ENCODE results near the gene STK4.

Gene STK4

DNA sequence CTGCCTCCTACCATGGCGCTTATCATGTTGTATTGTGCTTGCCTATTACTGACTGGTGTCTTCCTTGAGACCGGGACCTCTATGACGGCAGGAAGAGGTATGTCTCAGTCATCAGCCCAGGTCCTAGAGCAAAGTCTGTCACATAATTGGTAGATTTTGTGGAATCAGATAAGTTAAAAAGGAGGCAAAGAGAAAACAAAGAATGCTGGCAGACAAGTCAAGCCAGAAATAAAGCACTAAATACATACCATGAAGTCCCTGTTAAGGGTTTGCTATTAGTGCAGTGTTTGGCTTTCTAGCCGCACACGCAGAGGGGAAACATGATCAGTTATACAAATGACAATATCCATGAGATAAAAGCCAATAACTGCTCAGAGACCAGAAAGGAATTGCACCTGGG is 12.1 kb upstream of the STK4 start:
- DNase-seq (ENCODE audit: low read depth, low spot score) = no peak

DNA sequence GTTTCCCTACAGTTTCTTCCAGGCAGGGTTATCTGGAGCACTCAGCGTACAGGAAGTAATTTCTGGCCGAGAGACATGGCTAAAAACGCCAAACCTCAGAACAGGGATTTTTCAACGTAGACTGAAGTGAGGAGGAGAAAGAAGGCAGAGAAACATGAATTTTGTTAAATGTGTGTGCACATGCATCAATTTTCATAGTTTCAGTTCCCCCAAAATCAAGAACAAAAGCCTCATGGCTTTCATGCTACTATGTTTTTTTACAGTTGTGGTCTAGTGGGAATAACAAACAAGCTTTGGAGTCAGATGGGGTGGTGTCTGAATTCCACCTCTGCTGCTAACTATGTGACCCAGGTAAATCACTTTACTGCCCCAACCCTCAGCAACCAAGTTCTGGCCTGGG is 11.0 kb upstream of the STK4 start:
- DNase-seq (ENCODE audit: low read depth, low spot score) = no peak

DNA sequence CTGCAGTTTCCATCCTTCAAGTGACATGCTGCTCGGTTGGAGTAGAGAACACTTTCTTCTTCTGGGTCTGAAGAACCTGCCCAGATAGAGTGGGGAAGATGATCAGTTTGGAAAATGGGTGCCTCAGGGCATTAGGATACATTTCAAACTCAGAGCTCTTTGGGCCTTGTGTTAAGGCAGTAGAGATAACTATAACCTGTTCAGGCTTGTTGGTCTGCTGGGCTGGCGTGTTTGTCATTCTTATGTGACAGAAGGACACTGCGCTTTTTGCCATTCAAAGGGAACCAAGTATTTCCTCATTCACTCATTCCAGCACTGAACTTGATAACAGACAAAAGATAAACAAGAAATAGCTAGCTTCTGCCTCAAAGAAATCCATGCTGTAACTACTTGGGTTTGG is 9.9 kb upstream of the STK4 start:
- DNase-seq (ENCODE audit: low read depth, low spot score) = no peak

DNA sequence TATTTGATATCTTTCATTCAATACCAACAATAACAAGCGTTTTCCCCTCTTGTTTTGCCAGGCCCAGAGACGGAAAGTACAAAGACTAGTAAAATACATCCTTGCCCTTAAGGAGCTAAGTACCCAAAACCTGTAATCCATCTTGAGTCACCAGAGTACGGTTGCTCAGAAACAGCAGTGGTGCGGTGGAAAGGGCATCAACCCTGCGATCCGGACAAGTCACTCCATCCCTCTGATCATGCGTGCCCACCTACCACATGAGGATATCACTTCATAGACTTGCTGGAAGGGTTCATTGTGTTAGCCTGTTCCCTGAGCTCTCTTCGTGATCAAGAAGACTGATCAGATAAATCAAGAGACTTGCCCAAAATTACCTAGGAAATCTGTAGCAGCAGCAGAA is 8.0 kb upstream of the STK4 start:
- no peak for DNase-seq (ENCODE audit: low read depth, low spot score)

DNA sequence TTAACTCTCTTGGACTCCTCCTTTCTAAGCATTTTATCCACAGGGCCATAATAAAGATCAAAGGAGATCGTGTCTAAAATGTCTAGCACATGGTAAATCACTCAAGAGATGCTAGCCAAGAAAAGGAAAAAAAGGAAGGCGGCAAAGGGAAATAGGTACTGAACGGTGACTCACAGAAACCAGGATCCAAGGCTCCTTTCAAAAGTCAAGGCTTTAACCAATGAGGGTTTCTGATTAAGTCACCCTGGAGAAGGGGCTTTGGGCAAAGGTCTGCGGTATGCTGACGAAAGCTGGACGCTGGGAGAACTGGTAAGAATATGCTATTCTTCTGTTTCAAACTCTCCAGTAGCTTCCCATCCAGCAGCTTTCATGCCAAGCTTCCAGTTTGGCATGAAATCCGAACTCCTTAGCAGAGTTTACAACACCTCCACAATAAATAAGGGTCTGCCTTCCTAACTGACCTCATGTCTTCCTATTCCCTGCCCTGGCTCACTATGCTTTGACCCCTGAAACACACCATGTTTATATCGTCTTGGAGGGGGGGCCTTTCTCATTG is 7.2 kb upstream of the STK4 start:
- no peak for DNase-seq (ENCODE audit: low read depth, low spot score)

DNA sequence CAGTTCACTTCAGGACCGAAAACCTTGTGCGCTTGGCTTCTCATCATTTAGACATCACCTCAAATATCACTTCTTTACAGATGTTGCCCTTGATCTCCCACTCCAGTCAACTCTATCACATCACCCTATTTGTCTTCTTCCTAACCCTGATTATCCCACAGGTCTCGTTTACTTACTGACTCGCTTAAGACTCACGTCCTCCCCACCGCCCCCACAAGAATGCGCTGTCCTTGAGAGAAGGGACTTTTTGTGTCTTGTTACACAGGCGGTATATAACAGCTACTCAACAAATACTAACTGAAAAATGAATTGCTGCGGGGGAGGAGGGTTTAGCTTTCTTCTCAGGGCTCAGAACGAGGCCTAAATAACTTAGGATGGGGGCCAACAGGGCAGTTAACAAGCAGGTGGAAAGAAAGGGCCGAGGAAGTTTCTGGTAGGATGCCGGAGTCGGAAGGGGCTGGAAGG is 6.6 kb upstream of the STK4 start:
- no peak for DNase-seq (ENCODE audit: low read depth, low spot score)

DNA sequence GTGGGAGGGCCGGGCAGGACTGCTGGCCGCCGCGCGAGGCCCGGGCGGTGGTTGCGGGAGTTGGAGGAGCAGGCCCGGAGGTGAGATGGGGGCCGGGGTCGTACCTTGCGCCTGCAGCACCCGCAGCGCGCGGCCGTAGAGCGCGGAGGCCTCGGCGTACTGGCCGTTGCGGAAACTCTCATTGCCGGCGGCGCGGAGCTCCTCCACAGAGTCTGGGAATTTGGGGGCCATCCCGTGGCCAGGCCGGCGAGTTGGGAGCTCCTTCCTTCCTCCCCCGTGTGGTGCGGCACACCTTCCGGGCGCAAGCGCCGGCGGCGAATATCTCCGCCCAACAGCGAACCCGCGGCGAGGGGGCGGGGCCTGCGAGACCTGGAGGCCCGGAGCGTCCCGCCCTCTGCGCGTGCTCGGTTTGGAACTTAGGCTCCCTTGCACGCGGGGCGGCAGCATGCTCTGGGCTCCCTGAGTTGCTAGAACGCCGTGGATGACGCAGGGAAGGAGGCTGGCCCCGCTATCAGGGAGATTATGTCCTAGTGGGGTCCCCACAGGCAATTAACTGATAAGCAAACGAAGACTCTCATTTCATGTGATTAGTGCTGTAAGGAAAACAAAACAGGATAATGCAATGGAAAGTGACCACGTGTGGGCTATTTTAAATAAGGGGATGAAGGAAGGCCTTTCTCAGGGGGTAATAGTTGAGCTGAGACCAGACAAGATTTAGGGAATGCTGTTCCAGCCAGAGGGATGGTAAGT is 6.0 kb upstream of the STK4 start, which contains the start of gene TOMM34:
TSS of gene TOMM34 (minus strand) at position 295 of the 750 bp plus-strand sequence. CDS start at position 231, 64 bp downstream.
- DNase-seq (ENCODE audit: low read depth, low spot score) = peak; percentile 45

DNA sequence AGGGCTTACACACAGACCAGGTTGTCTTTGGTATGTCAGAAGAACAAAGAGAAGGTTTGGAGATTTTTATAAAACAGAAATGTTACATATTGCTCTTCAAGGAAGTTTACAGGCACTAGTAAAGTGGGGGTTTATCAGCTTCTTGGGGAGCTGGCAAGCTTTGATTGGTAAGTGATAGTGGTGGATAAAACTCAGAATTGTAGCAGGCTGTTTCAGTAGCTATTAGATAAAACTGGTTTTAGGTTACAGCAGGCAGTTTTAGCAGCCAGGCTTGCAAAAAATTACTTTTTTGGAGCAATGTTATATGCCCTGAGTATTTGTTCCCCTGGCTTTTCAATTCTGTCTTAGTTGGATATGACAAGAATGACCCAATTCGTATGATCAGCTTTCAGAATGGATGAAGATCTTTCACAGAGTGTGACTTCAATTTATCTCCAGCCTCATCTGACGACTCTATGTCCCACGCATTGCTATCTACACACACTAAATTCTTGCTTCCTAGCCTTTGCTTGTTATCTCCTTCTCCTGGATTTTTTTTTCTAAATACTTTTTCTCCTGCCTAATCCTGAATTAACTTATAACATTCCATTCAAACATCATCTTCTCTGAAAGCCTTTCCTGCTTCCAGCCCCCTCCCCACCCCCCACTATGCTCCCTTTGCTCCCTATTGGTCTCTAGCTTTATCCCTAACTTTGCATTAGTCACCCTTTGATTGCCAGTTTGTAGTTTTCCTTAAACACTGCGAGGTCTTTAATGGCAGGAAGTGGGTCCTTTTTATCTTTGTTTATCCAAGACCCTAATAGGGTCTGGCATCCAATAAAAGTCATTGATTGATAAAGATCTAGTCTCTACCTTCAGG is 5.1 kb upstream of the STK4 start:
- DNase-seq (ENCODE audit: low read depth, low spot score) = no peak

DNA sequence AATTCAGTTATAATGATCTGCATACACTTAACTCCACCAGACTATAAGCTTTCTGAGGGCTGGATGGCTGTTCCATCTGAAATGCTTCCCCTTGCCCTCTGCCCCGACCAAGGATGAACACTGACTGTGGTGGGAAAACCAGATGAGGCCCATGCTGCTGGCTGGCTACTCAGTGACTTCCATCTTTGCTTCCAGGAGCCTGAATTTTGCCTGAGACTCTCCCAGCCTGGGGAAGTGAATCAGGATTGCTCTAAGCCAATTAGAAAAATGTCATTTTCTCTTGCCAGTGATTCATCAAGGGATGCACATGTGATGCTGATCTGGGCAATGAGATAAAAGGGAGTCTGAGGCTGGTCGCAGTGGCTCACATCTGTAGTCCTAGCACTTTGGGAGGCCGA is 4.4 kb upstream of the STK4 start:
- no peak for DNase-seq (ENCODE audit: low read depth, low spot score)

DNA sequence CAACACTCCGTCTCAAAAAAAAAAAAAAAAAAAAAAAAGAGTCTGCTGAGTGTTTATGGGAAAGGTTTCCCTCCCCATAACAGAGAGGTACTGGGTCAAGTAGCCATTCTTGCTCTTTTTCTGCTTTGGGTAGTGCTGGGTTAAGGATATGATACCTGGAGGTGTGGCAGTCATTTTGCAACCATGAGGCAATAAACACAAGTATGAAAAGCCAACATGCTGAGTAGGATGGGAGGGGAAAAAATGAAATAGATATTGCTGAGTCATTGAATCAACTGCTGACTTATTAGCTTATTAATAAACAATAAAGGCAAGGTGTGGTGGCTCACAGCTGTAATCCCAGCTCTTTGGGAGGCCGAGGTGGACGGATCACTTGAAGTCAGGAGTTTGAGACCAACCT is 3.8 kb upstream of the STK4 start:
- DNase-seq (ENCODE audit: low read depth, low spot score) = no peak

DNA sequence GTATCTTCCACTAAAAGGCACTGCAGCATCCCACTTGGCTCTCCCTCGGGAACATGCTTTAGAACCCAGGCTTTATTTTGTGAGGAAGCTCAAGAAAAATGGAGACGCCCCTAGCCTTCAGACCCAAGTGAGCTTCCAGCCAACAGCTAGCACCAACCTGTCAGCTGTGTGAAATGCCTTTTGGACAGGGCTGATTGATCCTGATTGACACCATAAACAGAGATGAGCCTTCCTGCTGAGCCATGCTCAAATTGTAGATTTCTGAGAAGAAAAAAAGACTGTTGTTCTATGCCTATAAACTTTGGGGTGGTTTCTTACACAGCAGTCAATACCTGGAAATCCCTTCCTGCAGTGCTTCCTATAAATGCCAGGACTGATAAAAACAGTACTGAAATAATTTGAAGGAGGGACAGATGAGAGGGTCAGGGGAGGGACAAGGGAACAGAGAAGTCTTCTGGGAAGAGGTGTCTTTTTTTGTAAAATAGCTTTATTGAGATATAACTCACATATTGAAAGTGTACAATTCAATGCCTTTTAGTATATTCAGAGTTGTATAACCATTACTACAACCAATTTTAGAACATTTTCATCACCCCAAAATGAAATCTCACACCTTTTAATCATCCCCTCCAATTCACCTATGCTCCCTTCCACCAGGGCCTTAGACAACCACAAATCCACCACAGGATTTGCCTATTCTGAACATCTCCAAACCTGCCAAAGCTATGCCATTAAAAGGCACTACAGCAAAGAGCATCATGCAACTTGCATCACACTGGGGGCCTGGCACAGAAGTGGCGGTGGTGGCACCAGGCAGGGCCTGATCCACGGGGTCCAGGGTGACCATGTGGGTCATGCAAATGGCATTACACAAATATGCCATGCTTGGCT is 2.7 kb upstream of the STK4 start:
- no peak for DNase-seq (ENCODE audit: low read depth, low spot score)

DNA sequence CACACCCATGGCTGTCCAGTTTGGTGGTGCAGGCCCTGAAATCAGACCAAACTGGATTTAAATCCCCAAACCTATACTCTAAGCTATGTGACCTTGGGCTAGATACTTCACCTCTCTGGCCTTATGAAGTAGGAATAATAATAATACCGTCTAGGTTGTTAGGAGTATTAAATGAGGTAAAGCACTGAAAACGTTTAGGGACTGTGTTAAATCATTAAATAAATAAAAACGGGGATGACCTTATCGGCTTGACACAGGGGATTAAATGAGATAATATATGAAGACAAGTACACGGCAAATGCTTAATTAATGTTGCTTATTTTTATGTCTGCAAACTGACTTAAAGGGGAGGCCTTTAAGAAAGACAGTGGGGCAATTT is 672 bp upstream of the STK4 start:
- no peak for DNase-seq (ENCODE audit: low read depth, low spot score)

DNA sequence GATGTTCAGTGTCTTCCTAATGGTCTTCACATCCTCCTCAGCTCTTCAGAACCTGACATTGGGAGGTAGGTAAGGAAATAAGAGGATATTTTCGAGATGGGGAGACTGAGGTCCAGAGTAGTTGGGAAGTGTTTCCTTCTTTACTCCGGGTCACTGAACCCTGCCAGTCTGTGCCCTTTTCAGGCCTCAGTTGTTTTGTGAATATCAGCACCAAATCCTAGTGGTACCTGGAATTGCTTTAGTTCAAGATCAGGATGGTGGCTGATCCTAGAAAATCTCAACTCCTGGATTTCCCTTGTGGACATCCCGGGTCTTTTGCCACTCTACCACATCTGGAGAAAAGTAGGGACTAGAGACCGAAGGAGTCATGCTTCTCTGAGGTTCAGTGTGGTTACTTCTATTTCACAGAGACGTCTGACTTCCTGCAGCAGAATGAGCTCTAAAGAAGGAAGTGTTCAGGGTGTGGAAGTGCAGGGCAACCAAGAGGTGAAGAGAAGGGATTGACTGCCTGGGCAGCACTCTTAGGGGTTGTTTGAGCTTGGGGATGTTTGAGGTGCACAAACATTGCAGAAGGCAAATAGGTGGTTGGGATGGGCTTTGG is 995 bp downstream of the STK4 start:
- no peak for DNase-seq (ENCODE audit: low read depth, low spot score)

DNA sequence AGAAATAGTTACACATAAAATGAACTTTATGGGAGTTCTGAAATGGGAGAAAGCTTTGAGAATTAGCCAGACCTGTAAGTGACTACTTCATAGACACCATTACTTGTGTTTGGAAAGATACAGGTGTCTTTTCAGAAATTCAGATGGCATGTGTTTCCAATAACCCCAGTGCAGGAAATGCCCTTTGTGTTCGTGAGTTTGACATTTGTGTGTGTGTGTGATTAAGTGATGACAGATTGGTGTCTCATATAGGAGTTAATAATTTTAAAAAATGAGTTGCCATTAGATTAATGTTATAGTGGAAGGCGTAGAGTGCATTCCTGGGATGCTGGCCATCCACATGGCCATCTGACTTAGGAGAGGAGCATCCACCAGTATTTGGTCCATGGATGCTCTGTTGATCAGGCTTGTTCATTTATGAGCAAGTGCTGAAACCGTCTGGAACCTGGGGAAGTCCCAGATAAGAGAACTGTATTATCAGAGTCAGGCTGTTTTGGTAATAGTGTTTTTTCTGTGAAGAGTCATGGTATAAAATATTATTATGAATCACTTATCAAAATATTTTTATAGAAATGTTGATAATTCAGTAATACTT is 3.1 kb downstream of the STK4 start:
- no peak for DNase-seq (ENCODE audit: low read depth, low spot score)

DNA sequence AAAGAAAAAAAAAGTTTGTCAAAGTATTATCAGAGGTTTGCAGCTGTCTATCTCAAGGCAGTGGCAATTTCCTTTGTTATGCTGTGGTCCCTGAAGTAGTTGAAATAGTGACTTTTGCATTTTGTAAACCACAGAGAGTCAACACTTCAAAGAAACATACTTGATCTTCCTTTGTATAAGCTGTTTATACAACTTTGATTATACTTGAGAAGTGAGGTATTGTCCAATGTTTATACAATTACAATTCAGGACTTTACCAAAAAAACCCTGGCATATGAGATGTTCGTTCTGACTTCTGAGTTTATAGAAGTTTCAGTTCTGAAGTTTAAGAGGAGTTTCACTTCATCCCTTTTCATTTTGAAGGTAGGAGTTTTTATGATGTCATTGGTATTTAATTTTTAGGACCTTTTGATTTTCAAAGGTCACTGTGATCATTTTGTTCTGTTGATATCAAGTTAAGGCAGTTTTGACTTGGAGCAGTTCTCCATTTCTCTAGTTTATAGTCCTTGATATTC is 4.0 kb downstream of the STK4 start:
- DNase-seq (ENCODE audit: low read depth, low spot score) = no peak

DNA sequence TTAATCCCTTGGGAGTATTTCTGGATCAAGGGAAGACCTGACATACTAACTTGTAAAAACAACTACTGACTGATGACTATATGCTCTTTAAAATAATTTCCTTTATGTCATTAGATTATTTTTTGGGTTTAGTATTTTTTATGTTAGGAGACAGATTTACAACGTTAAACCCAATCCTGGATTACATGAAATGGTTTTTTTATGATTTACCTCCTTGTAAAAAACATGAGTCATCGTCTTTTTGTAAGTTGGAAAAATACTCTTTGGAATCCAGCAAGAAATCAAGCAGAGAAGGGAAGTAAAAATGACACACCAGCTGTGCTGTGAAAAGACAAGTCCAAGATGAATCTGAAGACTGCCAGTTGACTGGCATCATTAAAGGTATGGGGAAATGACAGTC is 6.7 kb downstream of the STK4 start:
- no peak for DNase-seq (ENCODE audit: low read depth, low spot score)

DNA sequence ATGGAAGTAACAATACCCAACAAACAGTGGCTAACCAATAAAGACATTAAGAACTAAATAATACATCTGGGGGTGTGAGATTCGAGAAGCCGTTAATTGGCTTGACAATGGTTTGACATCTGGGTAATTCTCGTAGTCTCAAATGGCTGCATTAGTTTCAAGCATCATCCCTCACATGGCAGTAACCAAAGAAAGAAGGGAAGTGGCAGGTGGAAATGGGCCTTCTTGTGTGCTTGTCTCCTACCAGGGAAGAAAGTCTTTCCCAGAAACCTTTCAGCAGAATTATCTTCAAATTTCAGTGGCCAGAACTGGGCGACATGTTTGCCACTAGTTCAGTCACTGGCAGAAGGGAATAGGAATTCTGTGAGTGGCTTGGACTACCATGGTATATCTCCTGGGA is 10.4 kb downstream of the STK4 start:
- DNase-seq (ENCODE audit: low read depth, low spot score) = no peak

DNA sequence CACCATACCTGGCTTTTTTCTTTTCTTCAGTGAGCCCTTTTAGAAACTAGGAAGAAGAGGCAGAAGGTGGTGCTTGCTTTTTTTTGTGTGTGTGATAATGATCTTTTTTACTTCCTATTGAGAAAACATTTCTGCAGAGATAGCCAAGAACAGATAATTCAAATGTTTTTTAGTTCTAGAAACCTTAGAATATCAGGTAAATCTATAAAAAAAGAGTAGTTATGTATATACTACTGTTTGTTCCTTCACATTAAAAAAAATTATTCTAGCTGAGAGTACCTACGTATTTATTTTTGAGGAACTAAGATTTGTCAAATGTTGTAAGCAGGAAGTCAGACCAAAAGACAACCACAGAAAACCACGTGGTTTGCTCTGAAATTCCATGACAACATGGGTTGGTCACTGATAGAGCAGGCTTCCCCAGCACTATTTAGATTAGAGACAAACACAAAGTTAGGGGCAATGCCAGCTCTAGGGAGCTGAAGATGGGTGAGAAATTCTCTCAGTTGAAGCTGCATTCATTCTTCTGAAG is 12.8 kb downstream of the STK4 start:
- no peak for DNase-seq (ENCODE audit: low read depth, low spot score)

DNA sequence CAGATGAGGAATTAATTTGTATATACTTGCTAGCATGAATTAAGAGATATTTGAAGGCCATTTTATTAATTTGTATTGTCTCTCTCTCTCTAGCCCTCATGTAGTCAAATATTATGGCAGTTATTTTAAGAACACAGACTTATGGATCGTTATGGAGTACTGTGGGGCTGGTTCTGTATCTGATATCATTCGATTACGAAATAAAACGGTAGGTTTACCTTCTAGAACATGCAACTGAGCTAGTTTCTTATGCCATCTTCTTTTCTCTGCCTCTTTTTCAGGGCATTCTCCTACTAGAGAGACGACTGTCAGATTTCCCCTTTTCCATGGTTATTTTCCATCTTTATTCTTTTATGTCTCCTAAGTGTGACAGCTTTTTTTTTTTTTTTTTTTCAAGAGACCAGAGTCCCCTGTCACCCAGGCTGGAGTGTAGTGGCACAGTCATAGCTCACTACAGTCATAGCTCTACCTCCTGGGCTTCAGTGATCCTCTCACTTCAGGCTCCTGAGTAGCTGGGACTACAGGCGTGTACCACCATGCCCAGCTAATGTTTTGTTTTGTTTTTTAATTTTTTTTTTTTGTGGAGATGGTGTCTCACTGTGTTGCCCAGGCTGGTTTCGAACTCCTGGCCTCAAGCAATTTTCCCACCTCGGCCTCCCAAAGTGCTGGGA is 15.6 kb downstream of the STK4 start:
- DNase-seq (ENCODE audit: low read depth, low spot score) = no peak
